ENCODE measurements around the gene UCHL3.
"Not testable (repeated sequence)": the region's sequence is repeated elsewhere in the genome, so short reads cannot be mapped to it uniquely, and the experiment has no call there.

The UCHL3 gene

DNA sequence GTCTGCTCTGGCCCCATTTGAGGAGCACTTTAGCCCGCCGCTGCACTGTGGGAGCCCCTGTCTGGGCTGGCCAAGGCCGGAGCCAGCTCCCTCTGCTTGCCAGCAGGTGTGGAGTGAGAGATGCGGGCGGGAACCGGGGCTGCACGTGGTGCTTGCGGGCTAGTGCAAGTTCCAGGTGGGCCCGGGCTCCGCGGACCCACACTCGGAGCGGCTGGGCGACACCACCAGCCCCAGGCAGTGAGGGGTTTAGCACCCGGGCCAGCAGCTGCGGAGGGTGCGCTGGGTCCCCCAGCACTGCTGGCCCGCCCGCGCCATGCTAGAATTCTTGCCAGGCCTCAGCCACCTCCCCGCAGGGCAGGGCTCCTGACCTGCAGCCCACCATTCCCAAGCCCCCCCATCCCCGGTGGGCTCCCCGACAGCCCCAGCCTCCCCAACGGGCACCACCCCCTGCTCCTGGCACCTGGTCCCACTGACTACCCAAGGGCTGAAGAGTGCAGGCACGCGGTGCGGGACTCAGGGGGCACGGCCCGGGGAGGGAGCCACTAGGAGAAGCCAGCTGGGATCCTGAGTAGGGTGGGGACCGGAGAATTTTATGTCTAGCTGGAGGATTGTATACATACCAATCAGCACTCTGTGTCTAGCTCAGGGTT, 31.0 kb upstream of the UCHL3 start:
- no peak overlapping the region for H3K27ac ChIP-seq (ENCODE audit: low read depth, low read length)
- H3K9ac ChIP-seq (ENCODE audit: low read depth in 1 of 2, low read length in 2 of 2) = no peak overlapping the region
- H3K4me3 ChIP-seq (ENCODE audit: low read depth in 1 of 2, low read length in 2 of 2) = no peak overlapping the region

DNA sequence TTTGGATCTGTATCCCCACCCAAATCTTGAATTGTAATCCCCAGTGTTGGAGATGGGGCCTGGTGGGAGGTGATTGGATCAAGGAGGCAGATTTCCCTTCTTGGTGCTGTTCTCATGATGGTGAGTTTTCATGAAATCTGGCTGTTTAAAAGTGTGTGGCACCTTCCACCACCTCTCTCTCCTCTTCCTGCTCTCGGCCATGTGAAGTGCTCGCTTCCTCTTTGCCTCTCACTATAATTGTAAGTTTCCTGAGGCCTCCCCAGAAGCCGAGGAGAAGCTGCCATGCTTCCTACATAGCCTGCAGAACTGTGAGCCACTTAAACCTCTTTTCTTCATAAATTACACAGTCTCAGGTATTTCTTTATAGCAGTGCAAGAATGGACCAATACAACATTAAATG, 27.6 kb upstream of the UCHL3 start:
- peaks cover 7 to 10% of the 10 kb centered on the region in 2 donors for H3K36me3 ChIP-seq (ENCODE audit: control insufficient read depth in 1 of 2, insufficient read depth in 2 of 2, low read length in 2 of 2)
- no peaks in the 10 kb centered on the region for H3K4me1 ChIP-seq (ENCODE audit: control insufficient read depth in 1 of 2, insufficient read depth in 2 of 2, low read length in 2 of 2)
- no peak overlapping the region for H3K4me3 ChIP-seq (ENCODE audit: low read depth in 1 of 2, low read length in 2 of 2)
- H3K9ac ChIP-seq (ENCODE audit: low read depth in 1 of 2, low read length in 2 of 2) = no peak overlapping the region
- H3K27me3 ChIP-seq (ENCODE audit: control insufficient read depth in 1 of 2, insufficient read depth in 2 of 2, low read length in 2 of 2) = no peaks in the 10 kb centered on the region
- no peak overlapping the region for H3K27ac ChIP-seq (ENCODE audit: low read depth, low read length)
- peaks cover 0 to 8% of the 10 kb centered on the region in 2 donors for H3K9me3 ChIP-seq (ENCODE audit: control insufficient read depth in 1 of 2, low read length in 2 of 2)

More for the DNA sequence above, 31.0 kb upstream of the UCHL3 start:
- Histone ChIP-seq H3K9me3 (ENCODE audit: control insufficient read depth in 1 of 2, low read length in 2 of 2) (peaks cover 0 to 8% of the 10 kb centered on the region in 2 donors), H3K36me3 (ENCODE audit: control insufficient read depth in 1 of 2, insufficient read depth in 2 of 2, low read length in 2 of 2) (no peaks in the 10 kb centered on the region), H3K27me3 (ENCODE audit: control insufficient read depth in 1 of 2, insufficient read depth in 2 of 2, low read length in 2 of 2) (no peaks in the 10 kb centered on the region), H3K4me1 (ENCODE audit: control insufficient read depth in 1 of 2, insufficient read depth in 2 of 2, low read length in 2 of 2) (no peaks in the 10 kb centered on the region)

- Histone ChIP-seq H3K4me1 (ENCODE audit: control insufficient read depth in 1 of 2, insufficient read depth in 2 of 2, low read length in 2 of 2) (peaks cover 0 to 6% of the 10 kb centered on the region in 2 donors), H3K4me3 (ENCODE audit: low read depth in 1 of 2, low read length in 2 of 2) (no peak overlapping the region), H3K27ac (ENCODE audit: low read depth, low read length) (no peak overlapping the region), H3K36me3 (ENCODE audit: control insufficient read depth in 1 of 2, insufficient read depth in 2 of 2, low read length in 2 of 2) (peaks cover 5 to 16% of the 10 kb centered on the region in 2 donors), H3K27me3 (ENCODE audit: control insufficient read depth in 1 of 2, insufficient read depth in 2 of 2, low read length in 2 of 2) (no peaks in the 10 kb centered on the region), H3K9me3 (ENCODE audit: control insufficient read depth in 1 of 2, low read length in 2 of 2) (no peaks in the 10 kb centered on the region), H3K9ac (ENCODE audit: low read depth in 1 of 2, low read length in 2 of 2) (no peak overlapping the region)
These were observed 19.0 kb upstream of the UCHL3 start for GRCh38 chr13:75530549-75530961.

- H3K27ac ChIP-seq (ENCODE audit: low read depth, low read length) = no peak overlapping the region
- no peaks in the 10 kb centered on the region for H3K36me3 ChIP-seq (ENCODE audit: control insufficient read depth in 1 of 2, insufficient read depth in 2 of 2, low read length in 2 of 2)
- no peak overlapping the region for H3K4me3 ChIP-seq (ENCODE audit: low read depth in 1 of 2, low read length in 2 of 2)
- H3K9ac ChIP-seq (ENCODE audit: low read depth in 1 of 2, low read length in 2 of 2) = no peak overlapping the region
- H3K4me1 ChIP-seq (ENCODE audit: control insufficient read depth in 1 of 2, insufficient read depth in 2 of 2, low read length in 2 of 2) = peaks cover 9 to 14% of the 10 kb centered on the region in 2 donors
- H3K27me3 ChIP-seq (ENCODE audit: control insufficient read depth in 1 of 2, insufficient read depth in 2 of 2, low read length in 2 of 2) = no peaks in the 10 kb centered on the region
- no peaks in the 10 kb centered on the region for H3K9me3 ChIP-seq (ENCODE audit: control insufficient read depth in 1 of 2, low read length in 2 of 2)
These were observed 15.7 kb upstream of the UCHL3 start for GRCh38 chr13:75533861-75534260.

GRCh38 chr13:75537401-75538365, 11.9 kb upstream of the UCHL3 start, which contains the start of gene COMMD6:
Gene COMMD6 (minus strand): TSS chr13:75537841. CDS start chr13:75537805, 36 bp downstream.
- H3K27me3 ChIP-seq (ENCODE audit: control insufficient read depth in 1 of 2, insufficient read depth in 2 of 2, low read length in 2 of 2) = no peaks in the 10 kb centered on the region
- H3K9me3 ChIP-seq (ENCODE audit: control insufficient read depth in 1 of 2, low read length in 2 of 2) = no peaks in the 10 kb centered on the region
- H3K36me3 ChIP-seq (ENCODE audit: control insufficient read depth in 1 of 2, insufficient read depth in 2 of 2, low read length in 2 of 2) = no peaks in the 10 kb centered on the region
- H3K9ac ChIP-seq (ENCODE audit: low read depth in 1 of 2, low read length in 2 of 2) = peak within 1 kb of the TSS; percentile 74 to 81
- H3K27ac ChIP-seq (ENCODE audit: low read depth, low read length) = peak within 1 kb of the TSS; percentile 45
- peaks cover 8 to 9% of the 10 kb centered on the region in 2 donors for H3K4me1 ChIP-seq (ENCODE audit: control insufficient read depth in 1 of 2, insufficient read depth in 2 of 2, low read length in 2 of 2)
- peak within 1 kb of the TSS; percentile 94 to 95 for H3K4me3 ChIP-seq (ENCODE audit: low read depth in 1 of 2, low read length in 2 of 2)

GRCh38 chr13:75541287-75541686, 8.3 kb upstream of the UCHL3 start:
- no peaks in the 10 kb centered on the region for H3K9me3 ChIP-seq (ENCODE audit: control insufficient read depth in 1 of 2, low read length in 2 of 2)
- H3K36me3 ChIP-seq (ENCODE audit: control insufficient read depth in 1 of 2, insufficient read depth in 2 of 2, low read length in 2 of 2) = no peaks in the 10 kb centered on the region
- H3K4me1 ChIP-seq (ENCODE audit: control insufficient read depth in 1 of 2, insufficient read depth in 2 of 2, low read length in 2 of 2) = peaks cover 8% of the 10 kb centered on the region in 2 donors
- H3K27me3 ChIP-seq (ENCODE audit: control insufficient read depth in 1 of 2, insufficient read depth in 2 of 2, low read length in 2 of 2) = no peaks in the 10 kb centered on the region
- no peak overlapping the region for H3K9ac ChIP-seq (ENCODE audit: low read depth in 1 of 2, low read length in 2 of 2)
- H3K27ac ChIP-seq (ENCODE audit: low read depth, low read length) = no peak overlapping the region
- no peak overlapping the region for H3K4me3 ChIP-seq (ENCODE audit: low read depth in 1 of 2, low read length in 2 of 2)

DNA sequence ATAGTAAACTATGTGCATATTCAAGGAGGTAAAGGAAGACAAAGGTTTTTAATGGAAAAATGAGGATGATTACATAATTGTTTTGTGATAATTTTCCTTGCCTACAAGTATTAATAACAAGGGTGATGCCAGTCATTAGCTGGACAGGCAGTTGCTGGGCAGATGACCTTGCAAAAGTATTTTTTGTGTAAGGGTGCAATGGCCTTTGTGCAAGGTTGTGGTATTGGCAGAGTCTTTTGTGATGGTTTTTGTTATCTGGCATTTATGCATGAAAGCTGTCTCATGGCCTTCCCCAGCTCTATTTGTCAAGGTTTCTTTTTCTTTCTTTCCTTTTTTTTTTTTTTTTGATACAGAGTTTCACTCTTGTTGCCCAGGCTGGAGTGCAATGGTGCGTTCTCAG, 7.6 kb upstream of the UCHL3 start:
- H3K36me3 ChIP-seq (ENCODE audit: control insufficient read depth in 1 of 2, insufficient read depth in 2 of 2, low read length in 2 of 2) = no peaks in the 10 kb centered on the region
- no peak overlapping the region for H3K9ac ChIP-seq (ENCODE audit: low read depth in 1 of 2, low read length in 2 of 2)

GRCh38 chr13:75544681-75545330, 4.8 kb upstream of the UCHL3 start:
- Histone ChIP-seq H3K4me3 (ENCODE audit: low read depth in 1 of 2, low read length in 2 of 2) (no peak overlapping the region), H3K9me3 (ENCODE audit: control insufficient read depth in 1 of 2, low read length in 2 of 2) (no peaks in the 10 kb centered on the region)

More for the DNA sequence above, 7.6 kb upstream of the UCHL3 start:
- Histone ChIP-seq H3K4me3 (ENCODE audit: low read depth in 1 of 2, low read length in 2 of 2) (no peak overlapping the region), H3K9me3 (ENCODE audit: control insufficient read depth in 1 of 2, low read length in 2 of 2) (no peaks in the 10 kb centered on the region), H3K27me3 (ENCODE audit: control insufficient read depth in 1 of 2, insufficient read depth in 2 of 2, low read length in 2 of 2) (no peaks in the 10 kb centered on the region), H3K4me1 (ENCODE audit: control insufficient read depth in 1 of 2, insufficient read depth in 2 of 2, low read length in 2 of 2) (peaks cover 1 to 2% of the 10 kb centered on the region in 2 donors), H3K27ac (ENCODE audit: low read depth, low read length) (no peak overlapping the region)

DNA sequence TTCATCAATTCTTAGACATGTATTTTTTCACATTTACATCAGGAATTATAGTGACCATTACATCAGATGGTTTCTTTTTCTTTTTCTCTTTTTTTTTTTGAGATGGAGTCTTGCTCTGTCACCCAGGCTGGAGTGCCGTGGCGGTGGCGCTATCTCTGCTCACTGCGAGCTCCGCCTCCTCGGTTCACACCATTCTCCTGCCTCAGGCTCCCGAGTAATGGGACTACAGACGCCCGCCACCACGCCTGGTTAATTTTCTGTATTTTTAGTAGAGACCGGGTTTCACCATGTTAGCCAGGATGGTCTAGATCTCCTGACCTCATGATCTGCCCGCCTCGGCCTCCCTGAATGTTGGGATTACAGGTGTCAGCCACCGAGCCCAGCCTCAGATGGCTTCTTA, 4.2 kb upstream of the UCHL3 start:
- not testable (repeated sequence) for H3K4me1 ChIP-seq (ENCODE audit: control insufficient read depth in 1 of 2, insufficient read depth in 2 of 2, low read length in 2 of 2); H3K9me3 ChIP-seq (ENCODE audit: control insufficient read depth in 1 of 2, low read length in 2 of 2); H3K27me3 ChIP-seq (ENCODE audit: control insufficient read depth in 1 of 2, insufficient read depth in 2 of 2, low read length in 2 of 2); H3K4me3 ChIP-seq (ENCODE audit: low read depth in 1 of 2, low read length in 2 of 2); H3K27ac ChIP-seq (ENCODE audit: low read depth, low read length); H3K36me3 ChIP-seq (ENCODE audit: control insufficient read depth in 1 of 2, insufficient read depth in 2 of 2, low read length in 2 of 2); H3K9ac ChIP-seq (ENCODE audit: low read depth in 1 of 2, low read length in 2 of 2)

More at GRCh38 chr13:75544681-75545330, 4.8 kb upstream of the UCHL3 start:
- Histone ChIP-seq H3K4me1 (ENCODE audit: control insufficient read depth in 1 of 2, insufficient read depth in 2 of 2, low read length in 2 of 2) (no peaks in the 10 kb centered on the region), H3K9ac (ENCODE audit: low read depth in 1 of 2, low read length in 2 of 2) (no peak overlapping the region), H3K27ac (ENCODE audit: low read depth, low read length) (no peak overlapping the region), H3K27me3 (ENCODE audit: control insufficient read depth in 1 of 2, insufficient read depth in 2 of 2, low read length in 2 of 2) (no peaks in the 10 kb centered on the region), H3K36me3 (ENCODE audit: control insufficient read depth in 1 of 2, insufficient read depth in 2 of 2, low read length in 2 of 2) (no peaks in the 10 kb centered on the region)

- H3K9ac ChIP-seq (ENCODE audit: low read depth in 1 of 2, low read length in 2 of 2) = no peak overlapping the region
- H3K4me3 ChIP-seq (ENCODE audit: low read depth in 1 of 2, low read length in 2 of 2) = no peak overlapping the region
- no peaks in the 10 kb centered on the region for H3K9me3 ChIP-seq (ENCODE audit: control insufficient read depth in 1 of 2, low read length in 2 of 2)
- no peaks in the 10 kb centered on the region for H3K36me3 ChIP-seq (ENCODE audit: control insufficient read depth in 1 of 2, insufficient read depth in 2 of 2, low read length in 2 of 2)
- H3K27me3 ChIP-seq (ENCODE audit: control insufficient read depth in 1 of 2, insufficient read depth in 2 of 2, low read length in 2 of 2) = no peaks in the 10 kb centered on the region
- peaks cover 7 to 11% of the 10 kb centered on the region in 2 donors for H3K4me1 ChIP-seq (ENCODE audit: control insufficient read depth in 1 of 2, insufficient read depth in 2 of 2, low read length in 2 of 2)
- no peak overlapping the region for H3K27ac ChIP-seq (ENCODE audit: low read depth, low read length)
These were observed 1.7 kb upstream of the UCHL3 start for GRCh38 chr13:75547917-75548316.
